GM11168 (cell line): ENCODE results near the gene HAND1.

Source experiments
- in situ Hi-C: fragments of 300-500 bp; cut with MboI; formaldehyde crosslinking; loops from one replicate; pipeline ENCODE4 v1.12.0; 2022; ENCODE audit warnings: low sequenced_read_pairs; ENCODE audit not compliant: unreplicated experiment

HAND1 gene

DNA sequence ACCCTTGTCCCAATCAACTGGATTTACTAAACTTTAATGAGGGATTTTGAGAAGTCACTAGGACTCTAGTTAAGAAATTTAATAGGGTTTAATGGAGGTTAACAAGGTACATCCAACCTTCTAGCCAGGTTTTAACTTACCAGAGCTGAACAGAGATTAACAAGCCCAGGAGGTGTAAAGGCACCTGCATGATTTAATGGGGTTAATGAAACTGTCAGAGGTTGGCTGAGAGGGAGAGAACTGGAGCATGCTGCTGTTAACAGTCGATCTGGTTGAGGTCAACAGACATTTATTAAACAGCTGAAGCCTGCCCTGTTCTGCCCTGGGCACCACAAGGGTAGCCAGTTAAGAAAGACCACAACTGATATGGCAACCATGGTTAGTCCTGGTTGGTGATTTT is 13.6 kb downstream of the HAND1 start:
- in situ Hi-C loops, result no loop called here

DNA sequence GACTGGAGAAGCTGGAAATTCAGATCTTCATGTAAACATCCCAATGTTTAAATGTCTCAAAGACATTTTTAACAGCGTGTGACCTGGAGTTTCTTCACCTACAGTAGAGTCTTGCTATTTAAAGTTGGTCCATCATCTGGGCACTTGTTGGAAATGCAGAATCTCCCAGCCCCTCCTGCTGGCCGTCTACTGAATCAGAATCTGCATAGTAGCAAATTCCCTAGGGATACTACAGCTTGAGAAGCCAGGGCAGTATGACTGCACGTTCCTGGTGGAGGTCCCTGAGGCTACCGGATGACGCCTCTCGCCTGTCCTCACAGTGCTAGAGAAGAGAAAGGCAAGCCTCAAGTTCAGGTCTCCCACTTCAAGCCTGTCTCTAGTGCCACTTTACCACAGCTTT is 16.5 kb downstream of the HAND1 start:
- in situ Hi-C loops, result no loop called here

DNA sequence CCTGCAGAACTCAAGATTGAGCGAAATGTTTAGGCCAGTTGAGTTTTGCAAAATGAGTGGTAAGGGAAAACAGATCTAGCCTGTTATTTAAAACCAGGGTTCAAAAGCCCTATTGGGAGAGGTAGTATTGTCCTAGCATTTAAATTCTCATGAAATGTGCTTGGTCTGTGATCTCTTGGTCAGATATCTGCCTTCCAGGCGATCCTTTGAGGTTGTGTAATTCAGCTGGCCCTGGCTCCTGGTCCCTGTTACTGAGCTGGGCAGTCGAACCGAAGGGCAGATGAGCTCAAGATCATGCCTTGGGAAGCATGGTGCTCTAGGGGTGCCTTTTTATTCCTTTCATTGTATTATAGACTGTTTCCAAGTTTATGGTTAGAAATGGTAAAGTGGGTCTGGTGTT is 17.9 kb downstream of the HAND1 start:
- in situ Hi-C loops, result no loop called here

DNA sequence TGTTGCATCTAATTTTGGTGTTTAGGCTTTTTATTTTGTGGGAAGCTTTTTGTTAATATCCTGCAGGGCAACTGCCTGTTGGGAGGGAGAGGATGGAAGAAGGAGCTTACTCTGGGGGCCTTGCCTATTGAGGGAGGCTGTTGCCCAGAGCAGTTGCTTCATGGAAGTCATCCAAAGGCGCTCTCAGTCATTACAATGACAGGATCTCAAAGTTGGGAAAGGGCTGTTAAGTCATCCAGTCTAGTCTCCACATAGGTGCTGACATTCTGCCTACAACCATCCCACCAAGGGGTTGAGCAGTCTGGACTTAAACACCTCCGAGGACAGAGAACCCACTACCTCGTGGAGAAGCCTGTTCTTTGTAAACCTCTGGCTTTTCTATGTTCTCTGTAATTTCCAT is 19.0 kb downstream of the HAND1 start:
- in situ Hi-C loops, result no loop called here

DNA sequence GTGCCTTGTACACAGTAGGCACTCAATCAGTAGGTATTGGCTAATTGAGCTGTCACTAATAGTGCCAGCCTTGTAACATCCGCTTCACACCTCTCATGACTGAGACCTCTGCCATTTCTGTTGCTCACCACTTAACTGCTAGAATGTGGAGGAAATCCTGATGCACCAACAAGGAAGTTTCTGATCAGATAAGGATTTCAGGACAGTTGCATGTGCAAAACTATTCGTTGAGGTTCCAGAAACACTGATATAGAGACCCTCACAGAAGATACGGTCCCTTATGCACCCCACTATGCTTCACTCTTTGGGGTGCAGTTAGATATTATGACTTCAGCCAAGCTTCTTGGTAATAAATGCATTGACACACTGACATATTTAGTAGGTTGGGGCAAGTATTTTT is 21.5 kb downstream of the HAND1 start:
- in situ Hi-C loops, result no loop called here

DNA sequence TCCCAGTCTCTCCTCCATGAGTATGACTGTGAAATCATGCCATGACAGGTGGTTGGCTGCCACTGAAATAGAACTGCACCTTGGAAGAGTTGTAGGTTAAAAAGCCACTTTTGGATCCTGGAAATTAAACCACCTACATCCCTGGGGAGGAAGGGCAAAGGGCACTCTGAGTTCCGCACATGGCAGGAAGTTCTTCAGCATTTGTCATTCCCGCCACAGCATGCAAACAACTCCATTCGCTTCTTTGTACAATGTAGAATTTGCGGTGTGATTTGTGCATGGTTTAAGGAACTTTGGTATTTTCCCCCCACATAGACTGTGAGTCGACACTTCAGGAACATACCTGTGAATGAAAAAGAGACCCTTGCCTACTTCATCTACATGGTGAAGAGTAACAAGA is 22.4 kb downstream of the HAND1 start:
- in situ Hi-C loops, result no loop called here

DNA sequence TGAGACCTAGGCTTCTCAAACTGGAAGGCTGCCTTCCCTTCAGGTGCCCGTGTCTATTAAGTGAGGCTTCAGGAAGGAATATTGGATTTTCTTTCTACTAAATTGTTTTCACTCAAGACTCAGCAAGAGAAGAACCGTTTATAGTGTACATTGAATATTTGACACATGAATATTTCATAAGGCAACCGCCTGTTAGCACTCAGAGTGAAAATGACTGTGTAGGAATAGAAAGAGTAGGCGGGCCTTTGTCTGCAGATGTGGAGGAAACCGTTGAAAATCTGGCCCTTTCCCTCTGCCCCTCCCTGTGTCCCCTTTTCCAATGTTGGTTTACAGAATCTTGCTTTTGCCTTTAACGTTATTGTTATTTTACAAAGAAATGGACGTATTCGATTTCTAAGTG is 26.1 kb downstream of the HAND1 start:
- in situ Hi-C loops, result no loop called here

DNA sequence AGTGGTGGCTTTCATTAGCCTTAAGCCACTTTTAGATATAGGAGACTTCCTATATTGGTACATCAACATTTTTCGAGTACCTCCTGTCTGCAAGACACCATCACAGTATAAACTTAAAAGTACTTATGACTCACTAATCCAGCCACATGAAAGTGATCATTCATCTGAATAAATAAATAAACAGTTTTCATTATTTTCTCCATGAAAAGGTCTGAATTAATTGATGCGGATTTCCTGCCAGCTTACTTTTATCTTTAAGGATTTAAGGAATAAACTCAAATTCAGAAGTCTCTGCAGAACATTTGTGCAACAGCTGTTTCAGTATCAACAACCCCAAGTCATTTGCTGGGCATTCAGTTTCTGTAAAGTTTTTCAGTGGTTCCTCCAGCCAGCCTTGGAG is 28.2 kb downstream of the HAND1 start:
- in situ Hi-C loops, result no loop called here

DNA sequence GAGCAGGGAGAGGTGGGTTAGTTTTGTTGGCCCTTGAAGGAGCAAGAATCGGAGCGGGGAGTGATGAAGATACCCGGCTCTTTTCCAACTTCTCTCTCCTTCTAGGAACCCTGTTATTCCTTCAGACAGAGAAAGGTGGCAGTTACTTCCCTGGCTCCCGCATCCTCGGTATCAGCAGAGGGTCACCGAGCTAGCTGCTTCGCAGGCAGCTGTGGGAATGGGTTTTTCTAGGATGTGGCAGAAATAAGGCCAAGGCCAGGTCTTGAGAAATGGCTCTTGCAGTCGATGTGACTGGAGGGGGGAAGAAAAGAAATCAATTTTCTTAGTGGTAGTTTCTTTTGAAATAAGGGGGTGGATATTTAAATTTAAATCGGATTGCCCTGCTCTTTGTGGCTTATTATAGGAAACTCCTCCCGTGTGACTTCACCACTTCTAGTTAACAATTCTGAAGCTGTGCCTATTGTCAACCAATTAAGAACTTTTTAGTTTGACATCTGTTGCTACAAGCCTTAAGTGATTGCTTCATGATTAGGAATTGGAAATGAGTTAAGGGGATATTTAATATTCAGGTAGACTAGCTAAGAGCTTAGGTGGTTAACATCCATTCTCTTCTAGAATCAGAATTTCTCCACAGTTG is 30.8 kb downstream of the HAND1 start:
- in situ Hi-C loops, result no loop called here

DNA sequence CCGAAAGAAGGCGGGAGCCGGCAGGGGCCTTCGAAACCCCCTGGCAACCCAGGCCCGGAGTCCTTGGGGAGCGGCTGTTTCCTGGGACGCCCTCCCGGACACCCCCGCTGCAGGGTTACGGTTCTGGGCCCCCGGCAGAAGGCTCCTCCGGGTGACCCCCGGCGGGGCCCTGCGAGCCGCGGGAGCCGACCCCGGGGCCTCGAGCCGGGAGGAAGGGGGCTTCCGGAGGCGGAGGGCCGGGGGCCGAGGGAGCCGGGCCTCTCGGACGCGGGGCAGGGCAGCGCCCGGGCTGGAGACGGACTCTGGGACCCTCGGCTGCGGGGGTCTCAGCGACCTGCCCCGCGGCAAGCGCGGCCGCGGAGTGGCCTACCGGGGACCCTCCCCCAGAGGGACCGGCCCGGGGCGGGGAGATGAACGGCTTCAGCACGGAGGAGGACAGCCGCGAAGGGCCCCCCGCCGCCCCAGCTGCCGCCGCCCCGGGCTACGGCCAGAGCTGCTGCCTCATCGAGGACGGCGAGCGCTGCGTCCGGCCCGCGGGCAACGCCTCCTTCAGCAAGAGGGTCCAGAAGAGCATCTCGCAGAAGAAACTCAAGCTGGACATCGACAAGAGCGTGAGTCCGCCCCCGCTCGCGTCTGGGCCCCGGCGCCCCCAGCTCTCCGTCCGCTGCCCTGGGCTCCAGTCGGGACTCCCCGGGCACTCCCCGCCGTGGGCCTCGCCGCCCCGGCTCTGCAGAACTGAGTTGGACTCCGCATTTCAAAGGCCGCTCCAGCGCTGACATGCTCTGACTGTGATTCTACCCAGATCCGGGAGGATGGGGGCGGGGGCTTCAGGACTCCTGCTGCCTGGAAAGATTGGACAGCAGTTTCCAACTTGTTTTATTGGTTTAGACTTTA is 31.6 kb downstream of the HAND1 start:
- in situ Hi-C loops, result no loop called here

DNA sequence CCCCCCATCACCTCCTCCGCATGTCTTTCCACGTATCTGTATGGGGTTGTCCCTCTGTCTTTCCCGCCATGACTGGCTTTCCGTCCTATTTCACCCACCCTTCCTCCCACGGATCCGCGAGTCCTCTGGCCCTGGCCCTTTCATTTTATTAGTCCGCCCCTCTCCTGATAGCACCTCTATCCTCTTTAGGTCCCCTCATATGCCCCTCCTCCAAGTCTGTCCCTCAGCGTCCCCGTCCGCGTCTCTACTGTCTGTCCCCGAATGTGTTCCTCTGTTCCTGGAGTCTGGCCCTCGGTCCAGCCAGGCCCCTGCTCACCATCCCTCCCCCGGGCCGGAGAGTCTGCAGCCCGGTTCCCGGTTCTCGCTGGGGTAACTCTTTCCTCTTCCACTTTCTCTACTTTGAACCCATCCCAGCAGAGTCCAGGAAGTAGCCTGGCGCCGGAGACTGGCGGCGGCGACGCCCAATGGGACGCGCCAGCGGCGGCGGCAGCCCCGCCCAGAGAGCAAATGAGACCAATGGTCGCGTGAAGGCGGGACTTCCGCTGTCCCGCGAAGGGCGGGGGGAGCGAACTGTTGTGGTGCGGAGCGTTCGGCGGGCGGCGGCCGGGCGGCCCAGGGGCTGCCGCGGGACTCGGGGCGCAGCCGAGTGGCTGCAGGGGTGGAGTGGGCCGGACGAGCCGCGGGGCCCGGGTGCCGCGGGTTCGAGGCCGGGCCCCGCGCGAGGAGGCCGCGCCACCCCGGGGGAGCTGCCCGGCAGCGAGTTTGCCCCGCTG is 32.4 kb downstream of the HAND1 start, which contains the start of gene SAP30L:
SAP30L (plus strand) TSS at position 576 of the 773 bp plus-strand sequence. CDS start 608 bp downstream, outside the sequence.
- in situ Hi-C loops, result no loop called here

DNA sequence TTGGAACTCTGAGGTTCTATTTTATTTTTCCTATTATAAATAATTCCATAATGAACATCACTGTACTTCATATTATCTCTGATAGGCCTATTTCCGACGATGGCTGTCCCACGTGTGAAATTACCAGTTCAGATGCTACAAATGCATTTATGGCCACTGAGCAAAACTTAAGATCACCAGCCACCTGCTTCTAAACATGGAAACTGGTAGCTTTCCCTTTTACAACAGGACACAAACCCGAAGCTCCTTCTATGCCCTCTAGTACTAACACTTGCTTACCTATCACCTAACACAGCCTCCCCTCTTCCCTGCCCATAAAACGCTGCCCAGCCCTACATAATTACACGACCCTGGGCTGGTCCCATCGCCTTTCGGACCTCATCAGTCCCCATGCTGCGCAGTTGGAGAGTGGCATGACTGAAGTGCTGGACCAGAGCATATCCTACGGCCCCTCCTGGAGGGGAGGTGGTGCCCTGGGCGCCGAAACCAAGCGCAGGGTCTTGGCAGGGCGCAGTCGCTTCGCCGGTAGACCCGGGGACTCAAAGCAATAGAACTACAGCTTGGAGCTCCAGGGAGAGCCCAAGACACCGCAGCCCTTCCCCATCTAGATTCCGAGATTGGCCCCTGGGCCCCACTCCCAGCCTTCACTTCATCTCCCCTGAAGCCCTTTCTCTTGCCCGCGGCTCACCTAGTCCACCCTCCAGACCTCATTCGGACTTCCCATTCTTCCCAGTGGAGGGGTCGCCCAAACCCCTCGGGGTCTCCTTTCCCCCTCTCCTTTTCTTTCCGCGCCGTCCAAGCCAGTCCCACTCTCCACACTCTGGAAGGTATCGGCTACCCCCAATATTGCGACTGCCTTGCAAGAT is 33.2 kb downstream of the HAND1 start:
- in situ Hi-C loops, result no loop called here

DNA sequence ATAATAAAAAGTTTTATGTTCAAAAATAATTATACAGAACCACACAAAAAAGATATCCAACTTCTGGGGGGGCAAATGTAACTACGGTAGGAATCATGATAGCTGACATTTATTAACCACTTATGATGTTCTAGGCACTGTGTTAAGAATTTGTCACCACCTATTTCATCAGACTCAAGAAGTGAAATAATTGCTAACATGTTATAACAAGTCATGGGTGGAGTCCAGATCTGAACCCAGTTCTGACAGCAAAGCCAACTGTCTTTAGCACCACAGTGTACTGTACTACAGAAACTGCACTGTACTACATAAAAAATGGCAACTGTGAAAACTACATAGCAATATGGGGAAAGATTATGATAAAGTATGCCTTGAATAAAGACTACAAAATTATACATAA is 35.2 kb downstream of the HAND1 start:
- in situ Hi-C loops, result no loop called here

DNA sequence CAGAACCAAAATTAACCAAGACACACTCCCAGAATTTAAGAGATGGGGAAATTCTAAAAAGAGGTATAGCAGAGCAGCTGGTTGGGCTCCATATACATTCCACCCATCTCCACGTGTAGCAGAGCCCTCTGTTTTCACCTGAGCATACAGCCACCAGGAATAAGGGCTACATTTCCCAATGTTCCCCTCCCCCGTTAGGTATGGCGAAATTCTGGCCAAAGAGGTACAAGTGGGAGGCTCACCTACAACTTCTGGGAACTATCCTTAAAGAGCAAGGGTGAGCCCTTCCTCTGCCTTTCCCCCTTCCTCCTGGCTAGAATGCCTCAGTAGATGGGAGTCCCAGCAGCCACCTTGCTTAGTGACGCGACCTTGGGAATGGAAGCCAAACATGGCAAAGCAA is 37.5 kb downstream of the HAND1 start:
- in situ Hi-C loops, result no loop called here

DNA sequence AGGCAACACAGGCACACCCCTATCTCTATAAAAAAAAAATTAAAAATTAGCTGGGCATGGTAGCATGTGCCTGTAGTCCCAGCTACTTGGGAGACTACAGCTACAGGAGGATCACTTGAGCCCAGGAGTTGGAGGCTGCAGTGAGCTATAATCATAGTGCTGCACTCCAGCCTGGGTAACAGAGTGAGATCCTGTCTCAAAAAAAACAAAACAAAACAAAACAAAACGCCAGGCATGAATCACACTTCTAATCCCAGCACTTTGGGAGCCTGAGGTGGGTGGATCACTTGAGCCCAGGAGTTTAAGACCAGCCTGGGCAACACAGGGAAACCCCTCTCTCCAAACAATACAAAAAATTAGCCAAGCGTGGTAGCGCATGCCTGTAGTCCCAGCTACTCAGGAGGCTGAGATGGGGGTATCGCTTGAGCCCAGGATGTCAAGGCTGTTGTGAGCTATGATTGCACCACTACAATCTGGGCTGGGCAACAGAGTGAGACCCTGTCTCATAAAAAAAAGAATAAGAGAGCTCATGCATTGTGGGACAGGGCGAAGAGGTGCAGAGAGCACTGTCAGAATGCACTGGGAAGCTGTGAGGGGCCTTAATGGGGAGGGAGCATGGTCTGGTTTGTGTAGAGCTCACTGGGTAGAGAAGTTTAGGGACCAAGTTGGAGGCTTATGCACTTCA is 40.6 kb downstream of the HAND1 start:
- in situ Hi-C loops, result no loop called here

DNA sequence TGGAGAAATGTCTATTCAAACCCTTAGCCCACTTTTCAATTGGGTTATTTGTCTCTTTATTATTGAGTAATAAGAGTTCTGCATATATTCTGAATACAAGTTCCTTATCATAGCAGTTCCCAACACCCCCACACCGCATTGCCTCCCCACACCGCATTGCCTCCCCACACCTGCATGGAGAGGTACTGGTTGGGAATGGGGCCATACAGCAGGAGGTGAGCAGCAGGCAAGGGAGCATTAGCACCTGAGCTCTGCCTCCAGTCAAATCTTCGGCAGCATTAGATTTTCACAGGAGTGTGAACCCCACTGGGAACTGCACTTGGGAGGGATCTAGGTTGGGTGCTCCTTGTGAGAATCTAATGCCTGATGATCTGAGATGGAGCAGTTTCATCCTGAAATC is 42.8 kb downstream of the HAND1 start:
- in situ Hi-C loops, result no loop called here

DNA sequence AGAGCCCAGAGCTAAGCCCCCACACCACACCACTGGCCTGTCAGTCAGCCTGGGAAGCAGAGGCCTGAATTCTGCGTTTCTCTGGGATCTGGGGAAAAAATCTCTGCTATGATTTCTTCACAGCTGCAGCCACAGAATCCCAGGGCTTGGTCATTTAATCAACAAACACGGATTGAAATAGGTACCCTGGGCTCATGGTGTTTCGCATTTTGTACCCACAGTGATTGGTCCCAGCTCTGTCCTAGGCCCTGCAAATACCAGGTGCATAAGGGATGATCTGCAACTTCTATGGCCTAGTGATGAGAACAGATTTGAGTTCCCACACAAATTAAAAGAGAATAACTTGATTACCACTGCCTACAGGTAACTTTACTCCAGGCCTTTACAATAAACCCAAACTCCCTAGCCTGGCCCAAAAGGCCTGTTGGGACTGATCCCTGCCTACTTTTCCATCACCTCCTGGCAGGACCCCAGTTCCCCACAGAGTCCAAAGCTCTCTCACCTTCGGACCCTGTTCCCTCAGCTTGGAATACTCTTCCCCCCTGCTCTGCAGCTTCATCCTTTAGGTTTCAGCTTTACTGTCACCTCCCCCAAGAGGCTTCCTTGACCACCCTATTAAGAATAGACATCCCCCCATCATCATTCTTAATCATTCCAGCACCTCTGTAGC is 46.9 kb downstream of the HAND1 start:
- in situ Hi-C loops, result no loop called here

DNA sequence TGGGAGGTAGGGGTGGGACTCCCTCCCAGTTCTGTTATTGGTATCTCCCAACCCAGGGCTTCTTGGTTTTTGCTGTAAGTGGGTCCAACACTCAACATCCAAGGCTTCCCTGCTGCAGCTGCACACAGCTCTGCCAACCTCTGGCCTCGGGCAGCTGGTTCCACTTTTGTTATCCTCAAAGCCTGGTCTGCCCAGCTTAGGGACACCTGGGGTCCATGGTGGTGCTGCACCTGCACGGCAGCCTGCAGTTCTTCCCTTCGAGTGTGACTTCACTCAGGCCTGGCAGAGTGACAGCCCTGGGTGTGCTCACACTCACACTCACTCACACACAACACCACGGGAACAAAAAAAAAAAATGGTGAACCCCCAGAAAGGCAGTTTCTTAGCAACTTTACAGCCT is 47.6 kb downstream of the HAND1 start:
- in situ Hi-C loops, result no loop called here

DNA sequence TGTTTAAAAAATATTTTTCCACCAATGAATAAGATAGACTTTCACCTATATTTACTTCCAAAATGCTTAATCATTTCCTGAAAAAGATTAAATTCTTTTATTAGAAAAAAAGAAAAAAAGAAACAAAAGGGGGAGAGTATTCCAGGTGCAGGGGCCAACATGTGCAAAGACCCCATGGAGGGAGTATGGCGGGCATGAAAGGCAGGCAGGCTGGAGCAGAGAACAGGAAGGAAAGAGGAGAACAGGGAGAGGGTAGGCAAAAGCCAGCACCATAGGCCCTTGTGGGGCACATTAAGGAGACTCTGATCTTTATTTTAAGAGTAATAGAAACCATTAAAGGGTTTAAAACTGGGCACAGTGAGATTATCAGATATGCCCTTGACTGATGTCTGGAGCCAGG is 48.7 kb downstream of the HAND1 start:
- in situ Hi-C loops, result no loop called here
